GM12878 (cell line): ENCODE measurements around the gene ZFP42. TPM values are rescaled to one million over a fixed set of nuclear protein-coding genes. Genes with fewer than 3 reads are reported as not detected.

Experiments
- ATAC-seq: fragments of 200-7000 bp; cut with Tn5 transposase; 3 replicates; pipeline ENCODE4 v1.9.1; 2020; ENCODE audit warnings: mild to moderate bottlenecking, moderate library complexity
- BruUV-seq: library from RNA; stranded (reverse); fragments of 400-500 nt; replicated peaks from 2 replicates; lab custom pipeline; 2021; lab: Mats Ljungman, UMichigan
- CTCF ChIA-PET: fragments of 300-600 bp; sonication (Branson Sonifier 250); formaldehyde crosslinking; extraction: SDS; loops from one replicate; lab custom pipeline; 2021; ENCODE audit warnings: inconsistent platforms; lab: Yijun Ruan, JAX
- POLR2A ChIA-PET: fragments of 350-600 bp; formaldehyde crosslinking; extraction: SDS; loops from one replicate; lab custom pipeline; 2021; ENCODE audit warnings: inconsistent platforms; lab: Charles Lee
- RAD21 ChIA-PET: fragments of 300-600 bp; sonication (Branson Sonifier 250); formaldehyde crosslinking; loops from one replicate; lab custom pipeline; 2023; ENCODE audit warnings: antibody characterized with exemption; ENCODE audit not compliant: unreplicated experiment; lab: Charles Lee
- SMC1A ChIA-PET: fragments of 300-600 bp; sonication (Branson Sonifier 250); formaldehyde crosslinking; loops from one replicate; lab custom pipeline; 2023; ENCODE audit not compliant: unreplicated experiment, uncharacterized antibody; lab: Charles Lee
- DNase-seq: peaks from one replicate; pipeline ENCODE4 v3.0.0-alpha.2; 2011; ENCODE audit warnings: low read depth, low spot score
- FAIRE-seq: peaks from 3 replicates; lab custom pipeline; 2011; peaks lifted over from hg19 to GRCh38; lab: Jason Lieb, UNC
- H2AFZ ChIP-seq: 2 replicates; pipeline ENCODE4 v1.6.0; 2011; ENCODE audit warnings: low read depth, low read length, control low read depth; ENCODE audit not compliant: control insufficient read depth
- H3K27ac ChIP-seq: 2 replicates; pipeline ENCODE4 v1.5.1; 2011; ENCODE audit warnings: control low read depth; ENCODE audit not compliant: control insufficient read depth, insufficient read depth
- H3K27me3 ChIP-seq, 2 experiments: replicated peaks in 1 of 2; 2 replicates each; pipeline versions ENCODE4 v1.6.0 to v1.6.1; 2011; ENCODE audit warnings: low read length in 1 of 2; ENCODE audit not compliant: control insufficient read depth in 2 of 2, insufficient read depth in 2 of 2
- H3K36me3 ChIP-seq, 2 experiments: 2 replicates each; pipeline ENCODE4 v1.5.1; 2011; ENCODE audit warnings: low read length in 1 of 2; ENCODE audit not compliant: control insufficient read depth in 2 of 2, insufficient read depth in 2 of 2
- H3K4me1 ChIP-seq: 2 replicates; pipeline ENCODE4 v1.6.1; 2011; ENCODE audit warnings: mild to moderate bottlenecking, low read length, moderate library complexity, mixed read lengths; ENCODE audit not compliant: control insufficient read depth, insufficient read depth
- H3K4me2 ChIP-seq: 2 replicates; pipeline ENCODE4 v1.6.0; 2011; ENCODE audit warnings: control low read depth; ENCODE audit not compliant: control insufficient read depth, insufficient read depth
- H3K4me3 ChIP-seq: fragments of 200-600 bp; sonication (generic); 2 replicates; pipeline ENCODE4 v1.5.1; 2016
- H3K79me2 ChIP-seq: 2 replicates; pipeline ENCODE4 v1.6.0; 2011; ENCODE audit warnings: low read length; ENCODE audit not compliant: control insufficient read depth, insufficient read depth
- H3K9ac ChIP-seq: 2 replicates; pipeline ENCODE4 v1.8.0; 2011; ENCODE audit warnings: low read length, control low read depth, mixed read lengths; ENCODE audit not compliant: control insufficient read depth, insufficient read depth
- H3K9me3 ChIP-seq: replicated peaks from 3 replicates; pipeline ENCODE4 v1.5.1; 2011; ENCODE audit warnings: mild to moderate bottlenecking, low read length; ENCODE audit not compliant: control insufficient read depth, insufficient read depth
- H4K20me1 ChIP-seq: 2 replicates; pipeline ENCODE4 v1.6.0; 2011; ENCODE audit not compliant: control insufficient read depth, insufficient read depth
- ATF7 ChIP-seq: fragments of 450-650 bp; IDR thresholded peaks from 2 replicates; pipeline ENCODE4 v1.6.1; 2016; ENCODE audit warnings: low read depth, mild to moderate bottlenecking
- BCL11A ChIP-seq: IDR thresholded peaks from 2 replicates; pipeline ENCODE4 v1.6.1; 2011; ENCODE audit warnings: low read depth, low read length
- BCL3 ChIP-seq: IDR thresholded peaks from 2 replicates; pipeline ENCODE4 v1.6.1; 2011; ENCODE audit warnings: borderline replicate concordance, low read depth, mild to moderate bottlenecking, moderate library complexity, low read length; ENCODE audit not compliant: insufficient read depth, poor library complexity, severe bottlenecking
- E2F4 ChIP-seq: IDR thresholded peaks from 2 replicates; pipeline ENCODE4 v1.6.1; 2012; ENCODE audit warnings: low read depth, low read length, improper control_type of control experiment
- JUND ChIP-seq: IDR thresholded peaks from 2 replicates; pipeline ENCODE4 v1.6.1; 2012; ENCODE audit warnings: low read depth, mild to moderate bottlenecking, low read length, improper control_type of control experiment, moderate library complexity
- PAX8 ChIP-seq: fragments of 450-650 bp; IDR thresholded peaks from 2 replicates; pipeline ENCODE4 v1.6.1; 2017; ENCODE audit warnings: mild to moderate bottlenecking, moderate library complexity
- POLR2A ChIP-seq: IDR thresholded peaks from 2 replicates; pipeline ENCODE4 v1.6.1; 2011; ENCODE audit warnings: low read depth, mild to moderate bottlenecking, low read length
- RAD51 ChIP-seq: fragments of 450-650 bp; IDR thresholded peaks from 2 replicates; pipeline ENCODE4 v1.6.1; 2016; ENCODE audit warnings: moderate library complexity, mild to moderate bottlenecking, inconsistent platforms
- RCOR1 ChIP-seq: conservative IDR thresholded peaks from 2 replicates; pipeline ENCODE4 v1.6.1; 2012; ENCODE audit warnings: low read depth, low read length, improper control_type of control experiment
- RELA ChIP-seq: fragments of 450-650 bp; IDR thresholded peaks from 2 replicates; pipeline ENCODE4 v1.8.0; 2014; ENCODE audit warnings: borderline replicate concordance; ENCODE audit not compliant: partially characterized antibody
- WGBS: methylation state at CpG from one replicate; pipeline ENCODE4 v1.1.6; 2016; ENCODE audit warnings: low lambda C conversion rate; ENCODE audit not compliant: insufficient replicate concordance, insufficient coverage; ENCODE audit errors: missing lambda C conversion rate; 5-methylcytosine and 5-hydroxymethylcytosine counted together
- in situ Hi-C: fragments of 300-500 bp; cut with MboI; formaldehyde crosslinking; loops from 9 replicates; pipeline ENCODE4 v1.14.3; 2018; ENCODE audit warnings: mixed read lengths
- intact Hi-C: fragments of 100-400 bp; cut with micrococcal nuclease; formaldehyde crosslinking; loops from one replicate; pipeline ENCODE4 v1.14.2; 2022; ENCODE audit not compliant: unreplicated experiment
- polyA plus RNA-seq, 11 experiments: library from polyadenylated mRNA; depleted of rRNA in 4 of 11; unstranded in 6 of 11; stranded (reverse) in 5 of 11; fragments of >200 nt; fragmentation: Nextera tagmentation in 4 of 11; fragmentation: Illumina TruSeq in 1 of 11; extraction: Ambion mirVana in 4 of 11; extraction: Trizol in 1 of 11; gene quantifications; 1 replicate in 1 of 11; 2 replicates in 10 of 11; pipeline versions ENCODE4 v1.2.1 to v1.2.3, GENCODE V29; 2011 to 2016; ENCODE audit warnings: inconsistent platforms in 2 of 11, missing spikeins in 2 of 11, low read depth in 1 of 11
- total RNA-seq, 4 experiments: library from RNA; depleted of rRNA in 3 of 4; stranded (reverse); fragments of >200 nt in 3 of 4; fragmentation: Illumina TruSeq in 1 of 4; extraction: Trizol in 1 of 4; gene quantifications; 2 replicates each; pipeline versions ENCODE4 v1.2.1 to v1.2.3, GENCODE V29; 2013 to 2021

The ZFP42 gene
- total and polyA plus RNA-seq, 10 of the 15 experiments (the other 5 are each of a cell fraction or from before 2014, with no cell fraction given) = 0.13 TPM; not detected in 9

- TF ChIP-seq POLR2A = no peak
- TF ChIP-seq PAX8 = no peak
These were observed 37.0 kb downstream of the ZFP42 start (continued) for GRCh38 chr4:188032583-188032982.

- FAIRE-seq (no peak), ATAC-seq (no peak), DNase-seq (no peak)
- 18% methylated on average over 12 of the region's 12 CpGs for WGBS
- no peak overlapping the region for H3K9ac ChIP-seq
- ChIA-PET CTCF (interaction anchor here (0.7 kb wide), 1 partner anchor 457 kb away, joined by 3 read pairs; no protein-coding TSS in a partner anchor), RAD21 (no interaction called here), POLR2A (interaction anchor here (0.7 kb wide), 1 partner anchor 15 kb away, joined by 3 read pairs; no protein-coding TSS in a partner anchor), SMC1A (interaction anchor here (0.7 kb wide), 1 partner anchor 1166 kb away, joined by 3 read pairs; no protein-coding TSS in a partner anchor)
- H3K36me3 ChIP-seq = no peaks in the 10 kb centered on the region
- BruUV-seq = no TSS peak
- H2AFZ ChIP-seq = no peak overlapping the region
- no peak for TF ChIP-seq BCL11A
- TF ChIP-seq RAD51 = no peak
- no peak for TF ChIP-seq JUND
- no peak for TF ChIP-seq RCOR1
- TF ChIP-seq BCL3 = no peak
- TF ChIP-seq RELA = no peak
- TF ChIP-seq E2F4 = no peak
- no peak for TF ChIP-seq ATF7
- intact Hi-C loops (no loop called here), in situ Hi-C loops (no loop called here)
- H3K4me2 ChIP-seq = no peak overlapping the region
- no peaks in the 10 kb centered on the region; the same call in 2 of the 3 replicates for H3K9me3 ChIP-seq
- no peaks in the 10 kb centered on the region for H3K27me3 ChIP-seq
- H3K4me1 ChIP-seq = no peaks in the 10 kb centered on the region
- no peaks in the 10 kb centered on the region for H4K20me1 ChIP-seq
- H3K27ac ChIP-seq = no peak overlapping the region
- no peaks in the 10 kb centered on the region for H3K79me2 ChIP-seq
- H3K4me3 ChIP-seq = no peak overlapping the region
These were observed 41.6 kb downstream of the ZFP42 start for GRCh38 chr4:188037003-188037713.
